HEK293T (cell line): ENCODE results near the gene CLRN3.

Experiments
- CTCF ChIA-PET: fragments of 350-600 bp; formaldehyde crosslinking; extraction: SDS; loops from one replicate; lab custom pipeline; 2021; ENCODE audit warnings: antibody characterized with exemption, inconsistent platforms; lab: Yijun Ruan, JAX
- POLR2A ChIA-PET: fragments of 350-600 bp; formaldehyde crosslinking; extraction: SDS; loops from one replicate; lab custom pipeline; 2020; ENCODE audit warnings: antibody characterized with exemption, inconsistent platforms; lab: Yijun Ruan, JAX
- DNase-seq: peaks from one replicate; pipeline ENCODE4 v3.0.0; 2012; ENCODE audit warnings: mixed read lengths; ENCODE audit errors: extremely low spot score
- ARNT ChIP-seq: fragments of 450-650 bp; IDR thresholded peaks from 2 replicates; pipeline ENCODE4 v1.6.1; 2017; ENCODE audit warnings: mild to moderate bottlenecking
- BHLHE40 ChIP-seq: fragments of 450-650 bp; IDR thresholded peaks from 2 replicates; pipeline ENCODE4 v1.6.1; 2016; ENCODE audit warnings: mild to moderate bottlenecking, moderate library complexity, borderline replicate concordance
- CTBP1 ChIP-seq: fragments of 450-650 bp; IDR thresholded peaks from 2 replicates; pipeline ENCODE4 v1.6.1; 2016; ENCODE audit warnings: borderline replicate concordance
- ELF4 ChIP-seq: fragments of 450-650 bp; IDR thresholded peaks from 2 replicates; pipeline ENCODE4 v1.6.1; 2017; ENCODE audit warnings: antibody characterized with exemption
- FOXA1 ChIP-seq: fragments of 450-650 bp; IDR thresholded peaks from 2 replicates; pipeline ENCODE4 v1.6.1; 2016; ENCODE audit warnings: mild to moderate bottlenecking
- FOXK2 ChIP-seq: fragments of 450-650 bp; IDR thresholded peaks from 2 replicates; pipeline ENCODE4 v1.6.1; 2016; ENCODE audit warnings: mild to moderate bottlenecking
- FOXM1 ChIP-seq: fragments of 450-650 bp; IDR thresholded peaks from 2 replicates; pipeline ENCODE4 v1.6.1; 2017; ENCODE audit warnings: mild to moderate bottlenecking, borderline replicate concordance
- HDGF ChIP-seq: fragments of 450-650 bp; IDR thresholded peaks from 2 replicates; pipeline ENCODE4 v1.6.1; 2017; ENCODE audit warnings: antibody characterized with exemption, borderline replicate concordance
- L3MBTL2 ChIP-seq: fragments of 450-650 bp; conservative IDR thresholded peaks from 2 replicates; pipeline ENCODE4 v1.6.1; 2016; ENCODE audit warnings: mild to moderate bottlenecking
- LEF1 ChIP-seq: fragments of 450-650 bp; IDR thresholded peaks from 2 replicates; pipeline ENCODE4 v1.6.1; 2017; ENCODE audit warnings: mild to moderate bottlenecking, borderline replicate concordance
- NFRKB ChIP-seq: fragments of 450-650 bp; IDR thresholded peaks from 2 replicates; pipeline ENCODE4 v1.6.1; 2016; ENCODE audit warnings: mild to moderate bottlenecking, moderate library complexity
- SP1 ChIP-seq: fragments of 450-650 bp; IDR thresholded peaks from 2 replicates; pipeline ENCODE4 v1.6.1; 2017
- SUZ12 ChIP-seq: fragments of 450-650 bp; IDR thresholded peaks from 2 replicates; pipeline ENCODE4 v1.6.1; 2016; ENCODE audit warnings: mild to moderate bottlenecking
- TARDBP ChIP-seq: fragments of 450-650 bp; IDR thresholded peaks from 2 replicates; pipeline ENCODE4 v1.6.1; 2016
- ZNF384 ChIP-seq: fragments of 450-650 bp; IDR thresholded peaks from 2 replicates; pipeline ENCODE4 v1.6.1; 2016
- TF ChIP-seq, protein P1 (sequence below): fragments of 450-650 bp; IDR thresholded peaks from 2 replicates; pipeline ENCODE4 v1.6.1; 2016

CLRN3 gene

DNA sequence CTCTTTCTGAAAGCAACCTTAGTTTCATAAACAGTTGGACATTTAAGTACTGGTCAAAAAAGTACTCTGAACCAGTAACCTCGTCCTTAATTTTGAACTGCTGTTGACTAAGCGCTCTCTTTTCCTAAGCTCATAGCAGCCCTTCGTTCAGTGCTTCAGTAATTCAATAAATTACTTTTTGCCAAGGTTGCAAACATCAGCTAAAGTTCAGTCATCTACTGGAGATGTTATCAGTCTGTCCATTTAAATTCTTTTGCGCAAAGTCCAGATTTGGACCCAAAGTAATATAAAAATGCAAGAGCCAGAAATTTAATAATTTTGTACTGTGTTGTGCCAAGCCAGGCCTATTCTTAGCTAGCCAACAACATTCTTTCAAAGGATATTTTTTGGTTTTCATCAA, 22.6 kb upstream of the CLRN3 start:
- no peak for DNase-seq
- no peak for TF ChIP-seq ARNT
- TF ChIP-seq BHLHE40 = no peak
- no peak for TF ChIP-seq FOXK2
- TF ChIP-seq ELF4 = no peak
- CTCF ChIA-PET = no interaction called here
- POLR2A ChIA-PET = no interaction called here

DNA sequence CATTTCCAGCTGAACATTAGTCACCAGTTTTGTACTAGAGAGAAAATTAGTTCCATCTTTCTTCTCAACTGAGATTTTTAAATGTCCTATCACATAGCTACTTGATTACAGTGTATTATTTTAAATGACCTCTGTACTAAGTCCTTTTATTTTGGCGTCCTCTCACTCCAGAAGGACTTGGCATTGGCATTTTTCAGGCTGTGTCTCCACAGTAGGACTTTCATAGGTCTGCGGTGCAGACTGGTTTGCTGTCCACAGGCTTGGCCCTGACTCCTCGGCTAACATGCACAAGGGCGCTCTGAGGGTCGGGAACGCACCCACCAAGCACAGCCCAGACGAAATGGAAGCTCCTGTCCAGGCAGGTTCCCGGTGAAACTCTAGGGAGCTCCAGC, 20.6 kb upstream of the CLRN3 start:
- ChIA-PET CTCF (interaction anchor here (1.5 kb wide), 1 partner anchor 156 kb away, joined by 3 read pairs; no protein-coding TSS in a partner anchor), POLR2A (no interaction called here)
- no peak for DNase-seq
- TF ChIP-seq ZNF384 = no peak
- TF ChIP-seq NFRKB = no peak
- no peak for TF ChIP-seq TARDBP
- no peak for TF ChIP-seq ARNT
- TF ChIP-seq CTBP1 = no peak
- no peak for TF ChIP-seq L3MBTL2
- TF ChIP-seq FOXM1 = no peak
- TF ChIP-seq BHLHE40 = no peak
- TF ChIP-seq SUZ12 = no peak
- TF ChIP-seq FOXA1 = no peak
- TF ChIP-seq FOXK2 = no peak
- no peak for TF ChIP-seq LEF1
- TF ChIP-seq SP1 = no peak
- TF ChIP-seq, protein P1, sequence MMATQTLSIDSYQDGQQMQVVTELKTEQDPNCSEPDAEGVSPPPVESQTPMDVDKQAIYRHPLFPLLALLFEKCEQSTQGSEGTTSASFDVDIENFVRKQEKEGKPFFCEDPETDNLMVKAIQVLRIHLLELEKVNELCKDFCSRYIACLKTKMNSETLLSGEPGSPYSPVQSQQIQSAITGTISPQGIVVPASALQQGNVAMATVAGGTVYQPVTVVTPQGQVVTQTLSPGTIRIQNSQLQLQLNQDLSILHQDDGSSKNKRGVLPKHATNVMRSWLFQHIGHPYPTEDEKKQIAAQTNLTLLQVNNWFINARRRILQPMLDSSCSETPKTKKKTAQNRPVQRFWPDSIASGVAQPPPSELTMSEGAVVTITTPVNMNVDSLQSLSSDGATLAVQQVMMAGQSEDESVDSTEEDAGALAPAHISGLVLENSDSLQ = no peak
- no peak for TF ChIP-seq HDGF
- TF ChIP-seq ELF4 = no peak

DNA sequence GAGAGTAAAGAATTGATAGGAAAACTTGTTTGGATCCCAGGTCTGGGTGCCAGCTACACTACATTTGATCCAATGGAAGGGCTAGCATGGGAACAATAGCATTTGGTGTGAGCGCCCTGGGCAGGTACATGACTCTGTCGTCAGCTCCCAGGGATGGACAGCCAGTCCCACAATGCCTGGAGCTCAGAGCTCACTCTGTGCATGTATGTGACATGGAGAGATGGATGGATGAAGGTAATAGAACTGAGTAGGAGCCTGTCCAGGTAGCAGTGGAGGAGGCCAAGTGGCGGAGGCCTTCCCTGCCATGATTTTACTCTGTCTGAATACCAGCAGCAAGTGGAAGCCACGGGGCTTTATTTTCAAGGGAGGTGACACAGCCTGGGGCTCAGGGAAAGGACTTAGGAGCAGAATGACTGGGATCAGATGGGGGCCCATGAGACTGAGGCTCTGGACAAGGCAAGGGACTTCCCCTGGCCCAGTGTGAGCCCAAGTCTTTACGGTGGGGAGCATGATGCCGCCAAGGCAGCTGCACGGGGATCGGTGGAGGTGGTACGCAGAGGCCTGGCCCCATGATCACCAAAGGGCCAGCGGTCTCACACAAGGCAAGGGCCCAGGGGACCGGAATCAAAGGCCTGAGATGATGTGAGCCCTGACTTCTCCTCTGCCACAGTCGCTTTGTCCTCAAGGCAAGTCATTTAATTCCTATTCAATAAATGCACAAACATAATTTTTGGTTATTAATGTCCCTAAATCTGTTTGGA, 20.0 kb upstream of the CLRN3 start:
- no peak for DNase-seq
- no peak for TF ChIP-seq NFRKB
- no peak for TF ChIP-seq ELF4
- no peak for TF ChIP-seq FOXM1
- TF ChIP-seq ZNF384 = no peak
- no peak for TF ChIP-seq BHLHE40
- TF ChIP-seq FOXA1 = no peak
- TF ChIP-seq L3MBTL2 = no peak
- no peak for TF ChIP-seq TARDBP
- no peak for TF ChIP-seq SP1
- TF ChIP-seq, protein P1 = no peak
- TF ChIP-seq ARNT = no peak
- no peak for TF ChIP-seq CTBP1
- TF ChIP-seq LEF1 = no peak
- ChIA-PET POLR2A (no interaction called here), CTCF (interaction anchor here (1.5 kb wide), 1 partner anchor 156 kb away, joined by 3 read pairs; no protein-coding TSS in a partner anchor)

DNA sequence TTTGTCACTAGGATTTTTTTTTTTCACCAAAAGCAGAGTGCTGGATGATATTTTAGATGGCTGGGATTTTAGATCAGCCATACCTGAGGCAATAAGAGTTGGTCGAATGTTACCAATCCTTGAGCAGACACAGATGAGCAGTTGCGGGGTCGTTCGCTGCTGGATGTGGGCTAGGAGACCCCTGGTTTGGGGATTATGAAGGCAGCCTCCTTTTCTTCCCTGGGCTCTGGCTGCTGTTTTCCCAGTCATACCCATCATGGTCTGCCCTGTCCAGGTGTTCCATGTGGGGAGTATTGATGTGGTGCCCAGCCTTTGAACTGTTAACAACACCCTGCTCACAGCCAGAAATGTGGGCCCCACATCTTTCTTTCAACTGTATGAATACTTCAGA, 19.1 kb upstream of the CLRN3 start:
- CTCF ChIA-PET = no interaction called here
- TF ChIP-seq ZNF384 = no peak
- TF ChIP-seq LEF1 = no peak
- TF ChIP-seq FOXK2 = no peak
- no peak for TF ChIP-seq SP1
- DNase-seq = no peak
- POLR2A ChIA-PET = no interaction called here

DNA sequence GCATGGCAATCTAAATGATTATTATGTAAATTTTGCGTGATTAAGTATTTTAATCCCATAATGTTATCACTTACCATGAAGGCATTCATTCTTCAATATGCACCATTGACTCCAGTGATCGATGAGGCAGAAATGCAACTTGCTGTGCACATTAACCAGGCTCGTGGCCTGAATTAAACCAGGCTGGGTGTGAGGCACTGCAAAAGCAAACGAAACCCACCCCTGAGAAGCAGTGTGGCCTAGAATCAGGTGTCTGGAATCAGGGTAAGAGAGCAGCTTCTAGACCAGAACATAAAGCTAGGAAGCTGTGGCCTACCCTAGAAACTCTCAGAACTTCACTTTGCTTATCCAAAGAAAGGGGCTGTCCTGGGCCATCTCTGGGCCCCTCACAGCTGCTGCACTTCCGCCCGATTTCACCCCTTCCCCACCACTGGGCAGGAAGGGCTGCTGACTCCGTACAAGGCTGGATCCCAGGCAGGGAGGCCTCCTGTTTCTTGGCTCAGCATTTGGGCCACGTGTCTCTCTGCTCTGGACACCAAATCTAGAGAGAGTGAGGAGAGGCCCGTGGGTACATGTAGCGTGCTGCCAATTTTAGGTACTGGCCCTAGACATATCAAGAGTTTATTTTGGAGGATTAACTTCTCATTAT, 18.6 kb upstream of the CLRN3 start:
- no peak for TF ChIP-seq ELF4
- TF ChIP-seq, protein P1 = no peak
- POLR2A ChIA-PET = no interaction called here
- CTCF ChIA-PET = no interaction called here
- DNase-seq = no peak

DNA sequence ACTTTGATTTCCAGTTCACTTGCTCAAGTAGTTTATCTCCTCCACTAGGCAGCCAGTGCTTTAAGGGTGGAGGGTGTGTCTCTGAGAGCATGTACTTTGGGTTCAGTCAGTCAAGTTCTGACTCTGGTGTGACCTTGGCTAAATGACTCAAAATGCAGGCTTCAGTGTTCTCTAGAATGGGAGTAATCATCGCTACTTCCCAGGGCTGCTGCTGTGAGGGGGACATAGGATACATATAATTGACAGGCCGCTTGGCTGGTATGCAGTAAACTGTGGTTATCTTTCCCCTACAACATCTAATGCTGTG, 17.7 kb upstream of the CLRN3 start:
- CTCF ChIA-PET = no interaction called here
- no peak for DNase-seq
- POLR2A ChIA-PET = no interaction called here
- TF ChIP-seq CTBP1 (no peak), NFRKB (no peak), BHLHE40 (no peak), ELF4 (no peak), ARNT (no peak), TARDBP (no peak), FOXM1 (no peak), FOXK2 (no peak), FOXA1 (no peak), L3MBTL2 (no peak), LEF1 (no peak), ZNF384 (no peak), SUZ12 (no peak)
- TF ChIP-seq, protein P1 = no peak
